ENCODE measurements around the gene CHCHD10. TPM values are rescaled to one million over a fixed set of nuclear protein-coding genes. Genes with fewer than 3 reads are reported as not detected.
A peak's percentile ranks its signal among the peaks of the same experiment; 100 is the strongest.
"Not testable (repeated sequence)": the region's sequence is repeated elsewhere in the genome, so short reads cannot be mapped to it uniquely, and the experiment has no call there.

Gene CHCHD10
- total RNA-seq, 1 donor from 2014 or later = 148 TPM

DNA sequence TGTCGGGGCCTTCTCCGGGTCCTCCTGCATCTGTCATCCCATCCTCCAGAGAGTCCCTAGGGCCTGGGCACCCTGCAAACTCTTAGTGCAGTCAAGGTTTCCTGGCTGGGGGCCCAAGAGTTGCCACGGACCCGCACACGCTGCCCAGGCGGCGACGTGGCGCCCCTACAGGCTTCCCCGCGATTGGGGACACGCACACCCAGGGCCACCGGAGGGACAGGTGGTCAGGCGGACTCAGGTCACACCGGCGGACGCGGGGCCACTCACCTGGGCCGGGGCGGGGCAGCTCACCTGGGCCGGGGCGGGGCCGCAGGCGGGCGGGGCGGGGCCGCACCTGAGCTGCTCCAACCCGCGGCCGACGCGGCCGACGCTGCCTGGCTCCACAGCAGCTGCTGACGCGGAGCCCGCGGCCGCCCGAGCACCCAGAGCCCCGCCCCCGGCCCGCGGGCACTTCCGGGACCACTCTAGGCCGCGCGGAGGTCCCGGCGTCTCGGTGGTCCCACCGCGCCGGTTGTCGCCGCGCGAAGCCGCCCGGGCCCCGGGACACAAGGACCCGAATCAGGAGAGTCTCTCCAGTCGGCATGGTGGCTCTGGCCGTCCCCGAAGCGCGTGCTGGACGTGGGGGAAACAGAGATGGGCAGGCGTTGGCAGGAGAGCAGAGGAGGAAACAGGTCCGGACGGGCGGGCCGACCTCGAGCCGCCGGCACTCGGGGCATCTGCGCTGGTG, 16.9 kb downstream of the CHCHD10 start, which contains the start of gene ZNF70:
ZNF70 (minus strand) TSS at position 399 of the 727 bp plus-strand sequence. CDS start 5,972 bp downstream, outside the sequence.
- peak; percentile 90 for DNase-seq (ENCODE audit: low spot score)

DNA sequence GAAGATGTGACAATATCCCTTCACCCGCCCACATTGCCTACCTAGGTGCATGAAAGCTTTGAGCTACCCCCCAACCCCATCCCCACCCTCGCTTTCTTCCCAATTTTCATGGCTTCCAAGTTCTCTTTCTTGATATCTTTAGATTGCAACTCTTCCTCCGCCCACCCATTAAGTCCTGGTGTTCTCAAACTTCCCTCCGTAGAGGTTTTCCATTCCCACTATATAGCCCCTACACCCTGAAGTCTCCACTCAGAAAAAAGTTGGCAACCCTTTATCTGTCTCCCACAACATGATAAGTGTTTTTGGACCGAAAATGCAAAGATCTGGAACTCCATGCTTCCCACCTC, 17.4 kb downstream of the CHCHD10 start:
- DNase-seq (ENCODE audit: low spot score) = no peak

DNA sequence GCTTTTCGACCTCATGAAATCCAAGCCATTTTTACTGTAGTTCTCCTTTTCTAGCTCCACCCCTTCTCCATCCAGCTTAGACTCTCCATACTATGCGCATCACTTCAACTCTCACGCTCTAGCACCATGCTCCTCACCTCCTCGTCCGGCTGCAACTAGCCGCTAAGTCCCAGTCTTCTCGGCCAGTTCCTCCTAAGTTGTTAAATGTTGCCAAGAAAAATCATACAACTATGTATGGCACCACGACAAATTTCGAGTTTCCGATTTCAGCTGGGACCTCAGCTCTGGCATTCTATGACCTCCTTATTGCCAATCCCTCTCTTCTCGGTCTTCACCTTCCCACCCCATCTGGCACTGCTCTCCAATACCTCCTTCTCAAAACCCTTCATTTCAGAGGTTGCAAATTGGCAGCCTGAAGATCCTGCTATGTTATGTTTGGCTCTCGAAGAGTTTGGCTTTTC, 17.9 kb downstream of the CHCHD10 start:
- no peak for DNase-seq (ENCODE audit: low spot score)

DNA sequence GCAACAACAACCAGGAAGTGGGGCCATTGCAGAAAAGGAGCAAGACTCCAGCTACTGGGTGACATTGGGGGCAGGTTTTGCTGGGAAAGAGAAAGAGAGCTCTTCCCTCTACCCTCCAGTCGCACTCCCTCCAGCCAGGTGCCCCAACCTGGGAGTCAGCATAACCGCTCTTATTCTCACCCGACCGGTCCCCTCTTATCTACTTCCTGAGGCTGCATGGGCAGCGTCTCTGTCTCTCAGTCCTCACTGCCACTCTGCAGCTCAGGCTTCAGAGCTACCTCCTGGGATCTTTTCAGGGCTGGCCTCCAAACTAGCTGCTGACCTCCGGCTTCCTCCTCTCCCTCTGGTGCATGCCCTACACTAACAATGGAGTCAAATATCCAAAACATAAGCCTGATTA, 22.0 kb downstream of the CHCHD10 start:
- no peak for DNase-seq (ENCODE audit: low spot score)

DNA sequence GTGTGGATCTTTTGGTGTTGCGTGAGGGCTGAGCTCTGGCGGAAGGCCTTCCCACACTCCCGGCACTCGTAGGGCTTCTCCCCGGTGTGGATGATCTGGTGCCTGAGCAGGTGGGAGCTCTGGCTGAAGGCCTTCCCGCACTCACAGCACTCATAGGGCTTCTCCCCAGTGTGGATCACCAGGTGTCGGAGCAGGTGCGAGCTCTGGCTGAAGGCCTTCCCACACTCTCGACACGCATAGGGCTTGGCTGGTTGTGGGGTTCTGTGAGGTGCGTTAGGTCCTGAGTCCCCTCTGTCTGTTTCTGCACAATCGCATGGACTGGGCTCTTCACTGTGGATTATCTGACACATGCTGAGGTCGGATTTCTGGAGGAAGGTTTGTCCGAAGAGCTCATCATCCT, 23.3 kb downstream of the CHCHD10 start:
- no peak for DNase-seq (ENCODE audit: low spot score)

DNA sequence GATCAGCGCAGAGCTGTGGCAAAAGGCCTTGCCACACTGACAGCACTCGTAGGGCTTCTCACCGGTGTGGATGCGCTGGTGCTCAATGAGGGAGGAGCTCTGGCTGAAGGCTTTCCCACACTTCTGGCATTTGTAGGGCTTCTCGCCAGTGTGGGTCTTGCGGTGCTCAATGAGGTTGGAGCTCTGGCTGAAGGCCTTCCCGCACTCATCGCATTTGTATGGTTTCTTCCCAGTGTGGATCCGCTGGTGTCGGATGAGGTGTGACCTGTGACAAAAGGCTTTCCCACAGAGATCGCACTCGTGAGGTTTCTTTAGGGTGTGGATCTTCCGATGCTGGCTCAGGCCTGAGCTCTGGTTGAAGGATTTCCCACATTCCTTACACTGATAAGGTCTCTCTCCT, 23.8 kb downstream of the CHCHD10 start:
- DNase-seq (ENCODE audit: low spot score) = no peak

DNA sequence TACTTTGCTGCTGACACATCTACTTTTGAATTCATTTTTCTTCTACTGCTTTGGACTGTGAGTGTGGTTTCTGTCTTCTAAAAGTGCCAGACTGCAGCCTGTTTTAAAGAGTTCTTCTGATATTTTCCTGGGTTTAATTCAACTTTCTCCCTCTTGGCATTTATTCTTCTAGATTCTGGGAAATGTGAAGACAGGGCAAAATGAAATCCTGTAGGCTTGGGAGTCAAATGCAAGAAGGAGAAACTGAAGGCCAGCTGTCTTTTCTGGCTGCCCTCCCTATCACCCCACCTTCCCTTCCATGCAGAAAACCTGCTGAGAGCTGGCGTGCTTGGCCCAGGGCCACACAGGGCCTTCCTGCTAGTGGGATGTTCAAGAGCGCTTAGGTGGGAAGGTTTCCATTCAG, 24.5 kb downstream of the CHCHD10 start:
- DNase-seq (ENCODE audit: low spot score) = no peak

DNA sequence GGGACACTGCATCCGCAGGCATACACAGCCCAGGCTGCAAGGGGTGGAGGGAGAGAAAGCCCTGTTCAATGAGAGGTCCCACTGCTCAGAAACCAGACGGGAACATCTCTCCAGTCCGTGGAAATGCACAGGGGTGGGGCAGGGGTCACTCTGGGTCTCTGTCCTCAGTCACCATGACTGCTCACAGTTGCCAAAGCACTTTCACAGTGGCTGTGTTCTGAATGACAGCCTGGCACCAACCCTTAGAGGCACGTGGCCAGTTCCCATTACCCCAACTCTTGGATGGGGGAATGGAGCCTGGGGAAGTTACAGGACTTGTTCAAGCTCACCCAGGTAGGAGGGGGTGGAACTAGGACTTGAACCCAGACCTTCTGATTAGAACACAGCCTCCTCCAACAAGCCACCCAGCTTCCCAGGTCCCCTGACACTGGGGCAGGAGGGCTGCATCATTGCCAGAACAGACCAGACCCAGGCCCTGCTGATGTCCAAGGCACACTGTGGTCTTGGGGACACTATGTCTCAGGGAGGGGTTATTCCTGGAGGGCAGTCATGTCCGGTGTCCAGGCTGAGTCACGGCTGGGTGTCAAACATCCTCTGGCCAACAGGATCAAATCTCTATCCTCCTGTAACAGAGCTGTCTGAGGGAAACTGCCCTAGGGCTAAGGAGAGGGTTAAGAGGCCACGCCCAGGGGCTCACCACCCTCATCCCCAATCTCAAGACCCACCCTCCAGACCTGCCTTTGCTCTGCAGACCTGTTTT, 25.1 kb downstream of the CHCHD10 start:
- DNase-seq (ENCODE audit: low spot score) = no peak

DNA sequence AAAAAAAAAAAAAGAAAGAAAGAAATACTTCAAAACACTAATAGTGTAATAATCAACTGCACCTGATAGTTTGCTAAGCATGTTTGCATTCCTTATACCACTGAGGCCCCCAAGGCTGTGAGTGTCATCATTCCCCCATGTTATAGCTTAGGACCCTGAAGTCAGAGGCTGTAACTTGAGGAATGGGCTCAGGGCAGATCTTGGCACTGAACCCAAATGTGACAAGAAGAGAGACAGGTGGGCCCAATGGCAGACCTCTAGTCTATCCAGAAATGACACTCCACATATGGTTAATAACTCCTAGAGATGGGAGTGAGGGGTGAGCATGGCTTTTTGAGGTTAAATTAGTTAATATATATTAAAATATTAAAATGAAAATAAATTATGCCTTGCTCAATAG, 30.1 kb downstream of the CHCHD10 start:
- DNase-seq (ENCODE audit: low spot score) = no peak

DNA sequence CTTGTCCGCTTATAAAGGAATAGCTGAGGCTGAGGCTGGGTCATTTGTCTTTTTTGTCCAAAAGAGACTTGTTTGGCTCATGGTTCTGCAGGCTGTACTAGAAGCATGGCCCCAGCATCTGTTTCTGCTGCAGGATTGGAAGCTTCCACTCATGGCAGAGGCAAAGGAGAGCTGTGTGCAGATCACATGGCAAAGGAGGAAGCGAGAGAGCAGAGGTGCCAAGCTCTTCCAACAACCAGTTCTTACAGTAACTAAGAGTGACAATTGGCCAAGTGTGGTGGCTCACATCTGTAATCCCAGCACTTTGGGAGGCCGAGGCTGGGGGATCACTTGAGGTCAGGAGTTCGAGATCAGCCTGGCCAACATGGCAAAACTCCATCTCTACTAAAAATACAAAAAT, 39.7 kb downstream of the CHCHD10 start:
- DNase-seq (ENCODE audit: low spot score) = not testable (repeated sequence)

DNA sequence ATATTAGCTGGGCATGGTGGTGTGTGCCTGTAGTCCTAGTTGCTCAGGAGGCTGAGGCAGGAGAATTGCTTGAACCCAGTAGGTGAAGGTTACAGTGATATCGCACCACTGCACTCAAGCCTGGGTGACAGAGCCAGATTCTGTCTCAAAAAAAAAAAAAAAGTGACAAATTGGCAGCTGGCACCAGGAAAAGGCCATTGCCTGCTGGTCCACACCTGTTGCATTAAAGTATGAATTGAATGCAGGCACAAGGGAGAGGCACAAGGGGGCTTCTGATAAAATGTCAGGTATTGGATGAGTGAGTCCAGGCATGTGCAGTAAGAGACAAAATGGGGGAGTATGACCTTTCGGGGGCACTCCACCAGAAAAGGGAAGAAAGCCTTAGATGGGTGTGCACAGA, 45.0 kb downstream of the CHCHD10 start:
- DNase-seq (ENCODE audit: low spot score) = no peak

DNA sequence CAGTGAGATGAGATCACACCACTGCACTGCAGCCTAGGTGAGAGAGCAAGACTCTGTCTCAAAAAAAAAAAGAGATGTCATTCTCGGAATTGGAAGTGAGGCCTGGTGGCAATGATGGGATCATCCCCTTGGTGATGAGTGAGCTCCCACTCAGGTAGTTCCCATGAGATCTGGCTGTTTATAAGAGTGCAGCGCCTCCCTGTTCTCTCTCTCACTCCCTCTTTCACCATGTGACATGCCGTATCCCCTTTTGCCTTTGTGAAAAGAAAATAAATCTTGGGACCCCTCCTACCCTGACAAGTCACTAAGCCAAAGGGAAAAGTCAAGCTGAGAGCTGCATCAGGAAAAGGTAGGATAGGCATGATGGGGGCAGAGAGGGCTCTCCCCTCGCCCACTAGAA, 45.6 kb downstream of the CHCHD10 start:
- DNase-seq (ENCODE audit: low spot score) = no peak

DNA sequence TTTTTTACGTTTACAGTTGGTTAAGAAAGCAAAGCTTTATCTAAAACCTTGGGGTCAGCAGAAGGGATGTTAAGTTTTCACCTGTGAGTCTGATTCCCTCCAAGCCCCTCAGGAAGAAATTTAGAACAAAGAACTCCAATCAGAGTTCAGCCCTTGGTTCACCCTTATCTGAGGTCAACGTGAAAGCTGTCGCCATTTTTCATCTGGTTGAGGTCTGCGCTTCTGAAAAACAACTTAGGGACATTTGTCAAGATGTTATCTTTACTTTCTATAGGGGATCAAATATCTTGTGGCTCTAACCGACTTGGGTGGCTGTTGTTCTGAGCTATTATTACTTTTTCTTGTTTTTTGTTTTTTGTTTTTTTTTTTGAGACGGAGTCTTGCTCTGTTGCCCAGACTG, 46.9 kb downstream of the CHCHD10 start:
- DNase-seq (ENCODE audit: low spot score) = no peak

DNA sequence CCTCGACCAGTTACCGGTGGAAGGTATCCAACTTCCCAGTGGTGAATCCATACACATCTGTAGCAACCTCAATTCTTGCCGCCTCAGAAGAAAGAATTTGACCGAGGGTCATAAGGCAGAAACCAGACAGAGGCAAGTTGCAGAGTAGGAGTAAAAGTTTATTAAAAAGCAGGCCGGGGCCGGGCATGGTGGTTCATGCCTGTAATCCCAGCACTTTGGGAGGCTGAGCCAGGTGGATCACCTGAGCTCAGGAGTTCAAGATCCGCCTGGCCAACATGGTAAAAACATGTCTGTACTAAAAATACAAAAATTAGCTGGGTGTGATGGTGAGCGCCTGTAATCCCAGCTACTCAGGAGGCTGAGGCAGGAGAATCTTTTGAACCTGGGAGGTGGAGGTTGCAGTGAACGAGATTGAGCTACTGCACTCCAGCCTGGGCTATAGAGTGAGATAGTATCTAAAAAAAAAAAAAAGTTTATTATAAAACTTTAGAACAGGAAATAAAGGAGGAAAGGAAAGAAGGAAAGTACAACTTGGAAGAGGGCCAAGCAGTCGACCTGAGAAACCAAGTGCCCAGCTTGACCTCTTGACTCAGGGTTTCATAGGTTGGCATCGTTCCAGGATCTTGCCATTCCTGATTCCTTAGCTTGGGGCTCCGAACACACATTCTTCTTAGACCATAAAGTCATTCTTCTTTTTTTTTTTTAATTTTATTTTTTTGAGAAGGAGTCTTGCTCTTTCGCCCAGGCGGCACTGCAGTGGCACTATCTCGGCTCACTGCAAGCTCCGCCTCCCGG, 49.2 kb downstream of the CHCHD10 start:
- DNase-seq (ENCODE audit: low spot score) = no peak

DNA sequence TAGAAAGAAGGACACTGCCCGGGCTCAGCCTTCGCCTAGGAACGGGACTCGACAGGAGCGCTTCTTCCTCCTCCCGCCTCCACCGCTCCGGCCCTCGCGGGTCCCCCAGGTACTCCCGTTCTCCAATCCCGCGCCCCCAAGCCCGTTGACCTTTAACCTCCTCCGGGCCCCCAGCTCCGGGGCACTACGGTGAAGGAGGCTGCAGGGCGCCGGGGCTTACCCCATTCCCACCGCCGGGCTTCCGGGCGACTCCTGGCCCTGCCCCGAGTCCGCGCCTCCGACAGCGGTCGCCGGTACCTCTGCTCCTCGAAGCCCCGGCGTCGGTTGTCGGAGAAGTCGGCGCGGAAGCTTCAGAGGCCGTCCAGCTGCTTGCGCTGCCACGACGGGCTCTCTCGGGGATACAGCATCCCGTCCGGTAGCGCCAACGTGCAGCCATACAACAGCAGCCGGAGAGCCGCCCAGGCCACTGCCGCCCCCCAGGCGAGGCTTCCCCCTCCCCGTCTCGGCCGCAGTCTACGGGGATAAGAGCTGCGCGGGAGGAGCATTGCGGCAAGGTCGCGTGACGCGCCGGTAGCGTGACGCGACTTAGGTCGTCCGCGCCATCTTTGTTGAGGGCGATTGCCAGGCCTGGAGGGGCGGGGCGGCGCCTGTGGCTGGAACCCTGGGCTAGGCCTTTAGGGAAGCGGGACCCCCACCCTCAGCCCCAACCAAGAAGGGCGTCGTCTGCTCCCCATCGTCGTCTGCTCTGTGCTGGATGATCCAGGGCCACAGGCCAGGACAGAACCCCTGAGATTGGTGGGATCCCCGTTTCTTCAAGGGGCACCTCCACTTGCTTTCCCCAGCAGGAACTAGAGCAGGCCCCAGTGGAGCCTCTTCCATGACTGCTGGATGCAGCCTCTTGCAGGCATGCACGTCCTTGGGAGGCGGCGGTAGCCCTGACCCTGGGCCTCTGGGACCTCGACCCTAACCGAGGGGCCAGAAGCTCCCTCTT, 50.7 kb downstream of the CHCHD10 start:
- peak; percentile 85 for DNase-seq (ENCODE audit: low spot score)

Other genes starting within 250 kb of the CHCHD10 start
- not detected for gene IGLL1, start 187.7 kb downstream of the CHCHD10 start, total RNA-seq
- gene DRICH1, start 135.7 kb downstream of the CHCHD10 start, total RNA-seq = 1.1 TPM
- 0.49 TPM for gene RGL4, start 77.0 kb downstream of the CHCHD10 start, total RNA-seq
- gene ZNF70, start 16.9 kb downstream of the CHCHD10 start, total RNA-seq = 6.8 TPM
- not detected for gene VPREB3, start 13.5 kb downstream of the CHCHD10 start, total RNA-seq
- gene C22orf15, start 5.0 kb downstream of the CHCHD10 start, total RNA-seq = 1.8 TPM
- 4.4 TPM for gene MMP11, start 4.9 kb upstream of the CHCHD10 start, total RNA-seq
- gene SMARCB1, start 19.0 kb upstream of the CHCHD10 start, total RNA-seq = 70.7 TPM
- gene DERL3, start 71.0 kb upstream of the CHCHD10 start, total RNA-seq = 6.2 TPM
- 24.0 TPM for gene SLC2A11, start 89.9 kb upstream of the CHCHD10 start, total RNA-seq
- gene MIF, start 126.4 kb upstream of the CHCHD10 start, total RNA-seq = 668 TPM
- 16.2 TPM for gene GSTT2B, start 193.2 kb upstream of the CHCHD10 start, total RNA-seq
- gene DDTL, start 198.9 kb upstream of the CHCHD10 start, total RNA-seq = 3.0 TPM
- gene DDT, start 206.5 kb upstream of the CHCHD10 start, total RNA-seq = 151 TPM
- 0.81 TPM for gene GSTT2, start 212.2 kb upstream of the CHCHD10 start, total RNA-seq
- not detected for gene GSTT4, start 237.5 kb upstream of the CHCHD10 start, total RNA-seq
- 88.0 TPM for gene CABIN1, start 243.3 kb upstream of the CHCHD10 start, total RNA-seq

Measured in mucosa of gallbladder (tissue), 1 donor.